Skeletal muscle cell (primary cell): ENCODE results near the gene ZER1.

Source experiments
- DNase-seq: peaks from one replicate; pipeline ENCODE4 v3.0.0-alpha.2; 2010; ENCODE audit warnings: low read depth
- H3K4me3 ChIP-seq: 2 replicates; pipeline ENCODE4 v1.5.1; 2011; ENCODE audit warnings: low read depth, mild to moderate bottlenecking, control low read depth, low read length, moderate library complexity

ZER1 gene

DNA sequence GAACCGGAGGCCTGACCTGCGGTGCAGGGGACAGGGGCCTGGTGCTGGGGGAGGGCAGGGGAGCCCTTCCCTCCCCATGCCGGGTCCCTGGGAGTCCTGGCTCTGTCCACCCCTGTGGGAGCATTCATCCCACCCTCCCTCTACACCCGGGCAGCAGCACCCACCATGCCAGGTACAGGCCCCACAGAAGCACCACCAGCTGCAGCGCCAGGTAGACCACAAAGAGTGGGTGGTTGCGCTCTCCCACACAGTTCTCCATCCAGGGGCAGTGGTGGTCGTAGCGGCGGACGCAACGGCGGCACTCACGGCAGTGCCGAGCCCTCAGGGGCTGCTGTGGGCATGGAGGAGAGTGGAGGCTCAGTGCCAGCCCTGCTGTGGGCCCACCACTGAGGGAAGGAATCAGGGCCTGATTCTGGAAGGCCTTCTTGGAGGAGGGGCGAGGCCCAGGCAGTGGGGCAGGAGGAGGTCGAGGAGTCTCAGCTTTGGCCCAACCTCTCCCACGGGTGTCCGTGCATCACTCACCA is 50.2 kb downstream of the ZER1 start:
- no peak overlapping the region for H3K4me3 ChIP-seq

GRCh38 chr9:128720841-128721486 is 50.8 kb downstream of the ZER1 start:
- no peak for DNase-seq
- no peak overlapping the region for H3K4me3 ChIP-seq

More for the DNA sequence above, 50.2 kb downstream of the ZER1 start:
- DNase-seq = no peak

DNA sequence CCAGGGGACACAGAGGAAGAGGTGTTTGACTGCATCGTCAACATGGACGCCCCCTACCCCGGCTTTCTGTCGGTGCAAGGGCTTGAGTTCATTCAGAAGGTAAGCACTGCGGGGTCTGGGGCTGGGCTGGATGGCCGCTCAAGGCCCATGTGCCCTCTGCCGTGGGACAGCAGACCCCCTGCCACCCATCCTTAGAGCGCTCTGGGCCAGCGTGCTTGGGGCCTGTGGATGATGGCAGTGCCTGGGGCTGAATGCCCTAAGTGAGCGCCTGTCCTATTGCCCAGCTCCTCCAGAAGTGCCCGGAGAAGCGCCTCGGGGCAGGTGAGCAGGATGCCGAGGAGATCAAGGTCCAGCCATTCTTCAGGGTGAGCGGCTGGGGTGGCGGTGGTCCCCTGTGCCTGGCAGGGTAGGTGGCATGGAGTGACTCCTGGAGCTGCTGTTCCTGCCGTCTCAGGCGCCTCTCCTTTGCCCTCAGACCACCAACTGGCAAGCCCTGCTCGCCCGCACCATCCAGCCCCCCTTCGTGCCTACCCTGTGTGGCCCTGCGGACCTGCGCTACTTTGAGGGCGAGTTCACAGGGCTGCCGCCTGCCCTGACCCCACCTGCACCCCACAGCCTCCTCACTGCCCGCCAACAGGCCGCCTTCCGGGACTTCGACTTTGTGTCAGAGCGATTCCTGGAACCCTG is 51.7 kb downstream of the ZER1 start:
- no peak overlapping the region for H3K4me3 ChIP-seq
- no peak for DNase-seq

- DNase-seq = no peak
- H3K4me3 ChIP-seq = no peak overlapping the region
These were observed 53.3 kb downstream of the ZER1 start for GRCh38 chr9:128718475-128718874.

DNA sequence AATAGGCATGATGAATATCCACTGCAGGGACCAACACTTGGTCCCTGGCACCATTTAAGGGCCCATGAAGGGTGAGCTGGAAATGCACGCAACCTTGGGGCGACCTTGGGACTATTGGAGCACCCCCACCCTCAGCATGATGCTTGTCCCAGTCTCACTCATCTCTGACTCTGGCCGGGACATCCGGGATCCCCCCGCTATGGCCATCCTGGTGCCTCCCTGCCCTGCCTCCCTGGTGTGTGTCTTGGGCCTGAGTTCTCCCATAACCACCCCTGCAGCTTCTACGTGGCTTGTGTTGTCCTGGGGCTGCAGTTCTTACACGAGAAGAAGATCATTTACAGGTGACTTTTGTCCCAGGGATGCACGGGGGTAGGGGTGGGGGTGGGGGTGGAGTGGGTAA is 53.7 kb downstream of the ZER1 start:
- DNase-seq = no peak
- no peak overlapping the region for H3K4me3 ChIP-seq

DNA sequence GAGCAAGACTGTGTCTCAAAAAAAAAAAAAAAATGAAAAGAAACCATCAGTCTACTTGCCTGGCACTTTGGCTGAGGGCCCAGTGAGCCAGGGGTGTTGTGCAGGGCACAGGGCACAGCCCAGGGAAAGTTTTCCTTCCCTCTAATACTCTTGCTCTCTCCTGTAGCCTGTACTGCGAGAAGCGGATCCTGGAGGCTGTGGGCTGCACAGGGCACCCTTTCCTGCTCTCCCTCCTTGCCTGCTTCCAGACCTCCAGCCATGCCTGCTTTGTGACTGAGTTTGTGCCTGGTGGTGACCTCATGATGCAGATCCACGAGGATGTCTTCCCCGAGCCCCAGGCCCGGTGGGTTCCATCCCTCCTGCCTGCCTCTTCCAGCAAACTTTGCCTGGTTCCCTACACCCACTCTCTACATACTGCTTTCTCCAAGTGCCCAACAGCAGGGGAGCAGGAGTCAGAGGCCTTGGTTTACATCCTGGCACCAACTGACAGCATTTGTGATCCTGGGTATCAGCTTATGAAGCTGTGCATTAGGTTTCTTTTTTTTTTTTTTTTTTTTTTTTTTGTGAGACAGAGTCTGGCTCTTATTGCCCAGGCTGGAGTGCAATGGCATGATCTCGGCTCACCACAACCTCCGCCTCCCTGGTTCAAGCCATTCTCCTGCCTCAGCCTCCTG is 55.0 kb downstream of the ZER1 start:
- no peak for DNase-seq
- H3K4me3 ChIP-seq = no peak overlapping the region

DNA sequence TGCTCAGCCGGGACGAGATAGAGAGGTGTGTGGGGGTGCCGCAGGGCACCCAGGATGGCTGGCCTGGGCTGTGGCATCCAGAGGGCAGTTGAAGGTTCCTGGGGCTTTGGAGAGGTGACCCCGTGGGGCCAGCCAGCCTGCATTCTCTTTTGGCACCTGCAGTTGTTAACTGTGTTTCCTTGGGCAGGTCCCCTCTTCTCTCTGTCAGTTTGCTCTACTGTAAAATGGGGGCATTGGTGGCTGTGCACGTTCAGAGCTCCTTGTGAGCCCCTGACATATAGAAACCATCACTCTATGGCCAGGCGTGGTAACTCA is 56.3 kb downstream of the ZER1 start:
- DNase-seq = no peak
- no peak overlapping the region for H3K4me3 ChIP-seq

GRCh38 chr9:128714586-128715435 is 56.9 kb downstream of the ZER1 start:
- no peak for DNase-seq
- no peak overlapping the region for H3K4me3 ChIP-seq

- no peak overlapping the region for H3K4me3 ChIP-seq
- DNase-seq = no peak
These were observed 57.7 kb downstream of the ZER1 start for GRCh38 chr9:128713941-128714573.

- H3K4me3 ChIP-seq = no peak overlapping the region
- no peak for DNase-seq
These were observed 58.3 kb downstream of the ZER1 start for GRCh38 chr9:128713411-128713780.

- DNase-seq = no peak
- H3K4me3 ChIP-seq = no peak overlapping the region
These were observed 59.0 kb downstream of the ZER1 start for GRCh38 chr9:128712451-128713410.

GRCh38 chr9:128707446-128707845 is 64.3 kb downstream of the ZER1 start:
- no peak overlapping the region for H3K4me3 ChIP-seq
- no peak for DNase-seq

DNA sequence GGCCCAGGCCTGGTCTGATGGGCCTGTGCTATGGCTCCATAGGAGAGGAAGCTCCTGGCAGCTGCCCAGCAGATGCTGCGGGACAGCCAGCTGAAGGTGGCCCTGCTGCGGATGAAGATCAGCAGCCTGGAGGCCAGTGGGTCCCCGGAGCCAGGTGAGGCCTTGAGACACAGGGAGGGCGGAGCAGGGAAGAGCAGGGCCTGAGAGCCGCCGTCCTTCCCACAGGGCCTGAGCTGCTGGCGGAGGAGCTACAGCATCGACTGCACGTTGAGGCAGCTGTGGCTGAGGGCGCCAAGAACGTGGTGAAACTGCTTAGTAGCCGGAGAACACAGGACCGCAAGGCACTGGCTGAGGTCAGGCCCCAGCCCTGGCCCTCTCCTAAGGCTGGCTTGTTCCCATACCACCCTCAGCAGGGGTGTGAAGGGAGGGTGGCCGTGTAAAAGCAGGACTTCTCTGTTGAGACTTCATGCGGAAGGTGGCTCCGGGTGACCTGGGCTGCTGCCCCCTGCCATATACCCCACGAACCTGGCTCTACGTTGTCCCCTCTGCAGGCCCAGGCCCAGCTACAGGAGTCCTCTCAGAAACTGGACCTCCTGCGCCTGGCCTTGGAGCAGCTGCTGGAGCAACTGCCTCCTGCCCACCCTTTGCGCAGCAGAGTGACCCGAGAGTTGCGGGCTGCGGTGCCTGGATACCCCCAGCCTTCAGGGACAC is 64.9 kb downstream of the ZER1 start:
- no peak for DNase-seq
- H3K4me3 ChIP-seq = no peak overlapping the region

DNA sequence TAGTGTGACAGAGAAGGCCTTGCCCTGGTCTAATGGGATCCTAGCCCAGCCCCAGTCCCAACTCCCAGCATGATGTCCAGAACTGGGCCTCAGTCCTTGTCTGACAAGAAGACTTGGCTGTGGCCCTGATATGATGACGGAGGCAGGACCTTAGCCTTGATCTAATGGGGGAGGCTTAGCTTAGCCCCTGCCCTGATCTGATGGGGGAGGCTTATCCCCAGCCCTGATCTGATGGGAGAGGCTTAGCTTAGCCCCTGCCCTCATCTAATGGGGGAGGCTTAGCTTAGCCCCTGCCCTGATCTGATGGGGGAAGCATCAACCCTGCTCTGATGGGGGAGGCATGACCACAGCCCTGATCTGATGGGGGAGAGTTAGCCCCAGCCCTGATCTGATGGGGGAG is 65.7 kb downstream of the ZER1 start:
- no peak for DNase-seq
- no peak overlapping the region for H3K4me3 ChIP-seq

- H3K4me3 ChIP-seq = no peak overlapping the region
- DNase-seq = no peak
These were observed 66.4 kb downstream of the ZER1 start for GRCh38 chr9:128705051-128705965.

DNA sequence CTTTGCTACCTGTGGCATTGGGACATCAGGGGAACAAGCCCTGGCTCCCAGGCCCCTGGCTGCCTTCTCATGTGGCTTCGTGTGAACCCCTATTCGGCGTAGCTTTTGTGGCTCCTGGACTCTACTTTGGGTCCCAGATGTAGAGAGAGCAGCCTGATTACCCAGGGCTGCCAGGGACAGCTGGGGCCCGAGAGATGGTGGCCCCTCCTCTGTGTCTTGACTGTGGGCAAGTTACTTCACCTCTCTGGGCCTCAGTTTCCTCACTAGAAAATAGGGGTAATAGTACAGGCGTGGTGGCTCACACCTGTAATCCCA is 67.4 kb downstream of the ZER1 start:
- no peak for DNase-seq
- no peak overlapping the region for H3K4me3 ChIP-seq
